ENCODE data around the gene AVPR2. TPM values are rescaled to one million over a fixed set of nuclear protein-coding genes. Genes with fewer than 3 reads are reported as not detected.

The AVPR2 gene
- polyA plus RNA-seq, 3 donors from 2014 or later = not detected

- Mint-ChIP-seq H3K9me3 (peaks cover 0 to 1% (median 0%) of the 10 kb centered on the region in 6 donors), H3K27me3 (ENCODE audit: low read depth in 3 of 3) (peaks cover 17 to 21% (median 19%) of the 10 kb centered on the region in 3 donors), H3K27ac (peak overlapping the region in 5 of 6 donors; percentile 54 to 99 (median 96)), H3K4me3 (no peak overlapping the region), H3K4me1 (peaks cover 46 to 49% of the 10 kb centered on the region in 2 donors), H3K36me3 (peaks cover 0 to 3% (median 3%) of the 10 kb centered on the region in 3 donors)
- no peak for DNase-seq
Measured at GRCh38 chrX:153929576-153929975, 25.1 kb downstream of the AVPR2 start.

DNA sequence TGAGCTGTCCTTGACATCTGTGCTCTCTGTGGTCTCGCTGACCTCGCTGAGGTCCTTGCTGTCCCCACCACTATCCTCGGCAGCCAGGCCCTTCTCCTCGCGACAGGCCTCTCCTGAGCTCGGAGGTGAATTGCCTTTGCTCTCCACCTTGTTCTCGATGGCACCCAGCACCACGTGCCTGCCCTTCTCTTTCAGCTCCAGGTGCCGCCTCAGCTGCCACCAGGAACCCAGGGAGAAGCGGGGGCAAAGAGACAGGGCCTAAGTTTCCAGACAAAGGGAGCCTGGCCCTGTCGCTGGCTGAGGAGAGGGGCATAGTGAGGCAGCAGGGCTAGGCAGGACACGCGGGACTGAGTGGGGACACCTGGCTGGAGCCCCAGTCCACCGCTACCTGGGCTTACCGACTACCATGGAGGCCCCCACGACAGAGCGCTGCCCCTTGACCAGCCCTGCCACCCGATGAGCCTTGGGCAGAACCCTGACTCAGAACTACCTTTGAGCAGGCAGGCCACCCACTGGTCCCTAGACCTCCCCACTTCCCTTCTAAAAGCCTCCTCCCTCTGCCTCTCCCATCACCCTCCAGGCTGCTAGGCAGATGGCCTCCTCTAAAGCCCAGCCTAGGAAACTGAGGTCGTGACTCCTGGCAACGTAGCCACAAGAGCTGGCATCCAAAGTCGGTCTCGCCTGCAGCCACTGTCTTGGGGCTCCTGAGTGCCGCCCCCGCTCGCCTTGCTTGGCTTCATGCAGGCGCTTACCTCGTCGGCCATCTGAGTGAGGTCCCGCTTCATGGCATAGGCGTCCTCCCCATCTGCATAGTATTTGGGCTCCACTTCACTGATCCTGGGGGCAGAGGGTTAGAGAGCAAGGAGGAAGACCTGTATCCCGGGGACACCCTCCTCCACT, 25.8 kb downstream of the AVPR2 start:
- Mint-ChIP-seq H3K36me3 (peaks cover 0 to 3% (median 3%) of the 10 kb centered on the region in 3 donors), H3K4me1 (peaks cover 39 to 42% of the 10 kb centered on the region in 2 donors), H3K4me3 (peak overlapping the region in 1 of 5 donors; percentile 18), H3K9me3 (peaks cover 0 to 1% (median 0%) of the 10 kb centered on the region in 6 donors), H3K27ac (peak overlapping the region in 3 of 6 donors; percentile 23 to 57 (median 44)), H3K27me3 (ENCODE audit: low read depth in 3 of 3) (peaks cover 16 to 19% (median 17%) of the 10 kb centered on the region in 3 donors)
- DNase-seq = no peak

DNA sequence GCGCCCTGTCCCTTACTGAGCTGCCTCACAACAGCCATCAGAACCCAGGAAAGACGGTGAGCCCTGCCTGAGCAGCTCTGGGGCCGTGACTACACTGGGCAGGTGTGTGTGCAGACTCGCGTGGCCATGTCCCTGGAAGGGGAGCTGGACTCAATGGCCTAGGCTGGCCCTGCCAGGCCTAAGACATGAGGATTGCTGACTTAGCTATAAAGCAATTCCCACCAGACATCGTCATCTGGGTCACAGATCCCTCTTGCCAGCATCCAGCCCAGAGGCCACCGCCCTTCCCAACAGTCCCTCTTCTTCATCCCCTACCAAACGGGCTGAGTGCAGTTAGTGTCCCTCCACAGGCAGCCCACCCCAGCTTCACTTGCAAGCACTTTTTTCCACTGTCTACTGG, 26.7 kb downstream of the AVPR2 start:
- H3K36me3 Mint-ChIP-seq = peaks cover 0 to 3% (median 3%) of the 10 kb centered on the region in 3 donors
- H3K27ac Mint-ChIP-seq = peak overlapping the region in 5 of 6 donors; percentile 11 to 72 (median 34)
- peaks cover 11 to 17% (median 12%) of the 10 kb centered on the region in 3 donors for H3K27me3 Mint-ChIP-seq (ENCODE audit: low read depth in 3 of 3)
- H3K4me3 Mint-ChIP-seq = peak overlapping the region in 1 of 5 donors; percentile 12
- H3K9me3 Mint-ChIP-seq = no peaks in the 10 kb centered on the region
- peaks cover 36 to 39% of the 10 kb centered on the region in 2 donors for H3K4me1 Mint-ChIP-seq
- no peak for DNase-seq

- Mint-ChIP-seq H3K36me3 (peaks cover 0 to 3% (median 3%) of the 10 kb centered on the region in 3 donors), H3K4me1 (peaks cover 34 to 36% of the 10 kb centered on the region in 2 donors), H3K9me3 (no peaks in the 10 kb centered on the region), H3K27me3 (ENCODE audit: low read depth in 3 of 3) (peaks cover 9 to 16% (median 9%) of the 10 kb centered on the region in 3 donors), H3K4me3 (no peak overlapping the region), H3K27ac (peak overlapping the region in 4 of 6 donors; percentile 16 to 72 (median 51))
- DNase-seq = no peak
Measured at GRCh38 chrX:153931748-153932147, 27.3 kb downstream of the AVPR2 start.

- peaks cover 0 to 3% (median 3%) of the 10 kb centered on the region in 3 donors for H3K36me3 Mint-ChIP-seq
- H3K4me3 Mint-ChIP-seq = no peak overlapping the region
- no peak overlapping the region for H3K27ac Mint-ChIP-seq
- H3K9me3 Mint-ChIP-seq = no peaks in the 10 kb centered on the region
- H3K4me1 Mint-ChIP-seq = peaks cover 28 to 30% of the 10 kb centered on the region in 2 donors
- DNase-seq = no peak
- H3K27me3 Mint-ChIP-seq (ENCODE audit: low read depth in 3 of 3) = peaks cover 4 to 12% (median 5%) of the 10 kb centered on the region in 3 donors
Measured at GRCh38 chrX:153932220-153932915, 27.9 kb downstream of the AVPR2 start.

DNA sequence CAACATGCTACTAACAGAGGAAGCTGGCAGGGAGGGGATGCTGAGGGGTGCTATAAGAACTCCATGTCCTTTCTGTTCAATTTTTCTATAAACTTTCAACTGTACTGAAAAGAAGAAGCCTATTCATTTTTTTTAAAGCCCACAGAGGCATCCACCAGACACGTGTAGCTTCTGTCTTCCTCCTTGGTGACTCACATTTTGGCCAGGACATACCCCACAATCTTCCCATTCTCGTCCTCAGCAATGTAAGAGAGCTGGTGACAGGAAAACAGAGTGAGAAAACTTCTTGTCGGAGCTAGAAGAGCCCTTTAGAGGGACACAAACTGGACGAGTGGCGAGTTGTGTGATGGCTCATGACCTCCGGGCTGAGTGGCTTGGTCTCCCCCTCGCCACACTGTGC, 29.3 kb downstream of the AVPR2 start:
- H3K9me3 Mint-ChIP-seq = no peaks in the 10 kb centered on the region
- no peak for DNase-seq
- peaks cover 16 to 21% of the 10 kb centered on the region in 2 donors for H3K4me1 Mint-ChIP-seq
- peaks cover 0 to 3% (median 3%) of the 10 kb centered on the region in 3 donors for H3K36me3 Mint-ChIP-seq
- peak overlapping the region in 5 of 6 donors; percentile 67 to 83 (median 80) for H3K27ac Mint-ChIP-seq
- peak overlapping the region; percentile 82 to 88 (median 85) for H3K4me3 Mint-ChIP-seq
- H3K27me3 Mint-ChIP-seq (ENCODE audit: low read depth in 3 of 3) = peaks cover 0 to 6% (median 0%) of the 10 kb centered on the region in 3 donors

DNA sequence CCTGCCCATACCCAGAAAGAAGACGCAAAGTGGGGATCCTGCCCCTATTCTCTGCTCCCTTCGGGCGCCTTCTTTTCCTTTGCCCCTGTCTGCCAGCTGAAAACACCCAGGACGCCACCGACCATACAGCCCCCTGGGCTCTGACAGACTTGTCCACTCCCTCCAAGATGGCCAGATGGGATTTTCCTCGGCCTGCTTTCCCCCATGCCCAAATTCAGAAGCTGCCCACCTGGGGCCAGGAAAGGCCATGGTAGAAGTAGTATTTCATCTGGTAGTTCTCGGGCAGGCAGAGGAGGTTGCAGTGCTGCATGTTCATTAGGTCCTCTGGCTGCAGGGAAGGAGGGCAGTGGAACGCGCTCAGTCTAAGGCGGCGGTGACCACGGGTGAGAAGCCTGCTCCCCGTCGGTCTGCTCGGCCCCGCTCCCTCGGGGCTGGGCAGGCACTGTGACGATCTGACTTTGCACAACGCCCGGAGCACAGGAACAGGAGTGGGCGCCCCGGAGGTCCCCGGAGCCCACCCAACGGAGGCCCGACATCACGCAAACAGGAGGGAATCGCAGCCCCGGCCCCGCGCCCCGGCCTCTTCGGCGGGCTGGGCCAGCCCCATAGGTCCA, 29.8 kb downstream of the AVPR2 start:
- H3K27me3 Mint-ChIP-seq (ENCODE audit: low read depth in 3 of 3) = peaks cover 0 to 6% (median 0%) of the 10 kb centered on the region in 3 donors
- peak overlapping the region; percentile 82 to 88 (median 85) for H3K4me3 Mint-ChIP-seq
- no peaks in the 10 kb centered on the region for H3K9me3 Mint-ChIP-seq
- no peak for DNase-seq
- H3K36me3 Mint-ChIP-seq = peaks cover 0 to 3% (median 3%) of the 10 kb centered on the region in 3 donors
- peak overlapping the region in 5 of 6 donors; percentile 67 to 83 (median 80) for H3K27ac Mint-ChIP-seq
- peaks cover 11 to 17% of the 10 kb centered on the region in 2 donors for H3K4me1 Mint-ChIP-seq

- H3K4me3 Mint-ChIP-seq = peak within 1 kb of the TSS; percentile 82 to 88 (median 85)
- no peaks in the 10 kb centered on the region for H3K9me3 Mint-ChIP-seq
- peaks cover 0 to 9% (median 0%) of the 10 kb centered on the region in 3 donors for H3K27me3 Mint-ChIP-seq (ENCODE audit: low read depth in 3 of 3)
- DNase-seq = peak; percentile 70 to 79 (median 77)
- peaks cover 9 to 16% of the 10 kb centered on the region in 2 donors for H3K4me1 Mint-ChIP-seq
- peak within 1 kb of the TSS in 5 of 6 donors; percentile 67 to 83 (median 80) for H3K27ac Mint-ChIP-seq
- H3K36me3 Mint-ChIP-seq = peaks cover 0 to 3% (median 3%) of the 10 kb centered on the region in 3 donors
Measured at GRCh38 chrX:153934762-153935325, 30.4 kb downstream of the AVPR2 start, which contains the start of gene NAA10. TSS of gene NAA10 (minus strand) at chrX:153935037. CDS start at chrX:153934904, 133 bp downstream.

- no peak for DNase-seq
Measured at GRCh38 chrX:153935326-153935851, 30.9 kb downstream of the AVPR2 start.

DNA sequence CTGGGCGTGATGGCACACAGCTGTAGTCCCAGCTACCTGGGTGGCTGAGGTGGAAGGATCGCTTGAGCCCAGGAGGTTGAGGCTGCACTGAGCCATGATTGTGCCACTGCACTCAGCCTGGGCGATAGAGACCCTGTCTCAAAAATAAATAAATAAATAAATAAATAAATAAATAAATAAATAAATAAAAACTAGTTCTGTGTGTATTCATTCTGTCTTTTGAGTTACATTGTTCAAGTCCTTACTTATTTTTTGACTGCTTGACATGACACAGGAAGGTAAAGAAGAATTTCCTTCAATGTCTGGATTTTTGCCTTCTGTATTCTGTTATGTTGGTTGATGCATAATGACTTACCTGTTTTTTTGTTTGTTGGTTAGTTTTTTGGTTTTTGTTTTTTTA, 32.6 kb downstream of the AVPR2 start:
- Mint-ChIP-seq H3K27ac (peak overlapping the region in 1 of 6 donors; percentile 62), H3K9me3 (no peaks in the 10 kb centered on the region), H3K4me1 (peaks cover 14 to 20% of the 10 kb centered on the region in 2 donors), H3K27me3 (ENCODE audit: low read depth in 3 of 3) (peaks cover 0 to 8% (median 0%) of the 10 kb centered on the region in 3 donors), H3K36me3 (no peaks in the 10 kb centered on the region), H3K4me3 (no peak overlapping the region)
- no peak for DNase-seq

More at GRCh38 chrX:153935326-153935851, 30.9 kb downstream of the AVPR2 start:
- Mint-ChIP-seq H3K9me3 (no peaks in the 10 kb centered on the region), H3K4me3 (peak overlapping the region; percentile 33 to 74 (median 73)), H3K36me3 (peaks cover 0 to 3% (median 3%) of the 10 kb centered on the region in 3 donors), H3K27me3 (ENCODE audit: low read depth in 3 of 3) (peaks cover 0 to 10% (median 0%) of the 10 kb centered on the region in 3 donors), H3K4me1 (peaks cover 9 to 16% of the 10 kb centered on the region in 2 donors), H3K27ac (peak overlapping the region in 4 of 6 donors; percentile 50 to 66 (median 60))

- DNase-seq = no peak
- H3K36me3 Mint-ChIP-seq = no peaks in the 10 kb centered on the region
- H3K4me1 Mint-ChIP-seq = peaks cover 14 to 20% of the 10 kb centered on the region in 2 donors
- H3K27me3 Mint-ChIP-seq (ENCODE audit: low read depth in 3 of 3) = peaks cover 0 to 8% (median 0%) of the 10 kb centered on the region in 3 donors
- no peaks in the 10 kb centered on the region for H3K9me3 Mint-ChIP-seq
- H3K27ac Mint-ChIP-seq = no peak overlapping the region
- H3K4me3 Mint-ChIP-seq = no peak overlapping the region
Measured at GRCh38 chrX:153938226-153938786, 33.8 kb downstream of the AVPR2 start.

DNA sequence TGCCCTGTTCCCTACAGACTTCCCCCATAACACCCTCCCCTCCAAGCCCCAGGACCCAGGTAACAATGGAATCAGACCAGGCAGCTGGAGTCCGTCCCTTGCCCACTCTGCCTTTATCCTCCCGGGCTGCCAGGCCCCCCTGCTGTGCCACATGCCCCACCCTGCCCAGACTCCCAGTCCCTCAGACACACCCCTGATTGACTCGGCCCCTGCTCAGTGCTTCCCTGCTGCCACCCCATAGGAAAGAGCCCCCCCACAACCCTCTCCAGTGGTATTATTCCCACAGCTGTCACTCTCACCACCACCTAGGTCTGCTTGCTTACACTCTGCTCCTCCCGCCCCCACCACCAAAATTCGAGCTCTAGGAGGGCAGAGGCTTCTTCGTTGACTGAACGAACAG, 35.1 kb downstream of the AVPR2 start:
- H3K27me3 Mint-ChIP-seq (ENCODE audit: low read depth in 3 of 3) = peaks cover 0 to 7% (median 0%) of the 10 kb centered on the region in 3 donors
- no peaks in the 10 kb centered on the region for H3K9me3 Mint-ChIP-seq
- no peak overlapping the region for H3K27ac Mint-ChIP-seq
- peaks cover 5 to 15% of the 10 kb centered on the region in 2 donors for H3K4me1 Mint-ChIP-seq
- no peak for DNase-seq
- no peak overlapping the region for H3K4me3 Mint-ChIP-seq
- no peaks in the 10 kb centered on the region for H3K36me3 Mint-ChIP-seq

All from immature natural killer cell (primary cell).